HFFc6 (cell line): ENCODE results near the gene NRL. TPM values are rescaled to one million over a fixed set of nuclear protein-coding genes. Genes with fewer than 3 reads are reported as not detected.

Source experiments
- DNase-seq: peaks from one replicate; pipeline ENCODE4 v3.0.0-alpha.2; 2018
- H3K27ac Mint-ChIP-seq: 2 replicates; pipeline ENCODE4 v1.8.0; 2020; ENCODE audit warnings: mild to moderate bottlenecking, mixed read lengths
- H3K27me3 Mint-ChIP-seq: 2 replicates; pipeline ENCODE4 v1.8.0; 2021; ENCODE audit warnings: mild to moderate bottlenecking, moderate library complexity, mixed read lengths; ENCODE audit not compliant: insufficient read depth
- H3K36me3 Mint-ChIP-seq: 2 replicates; pipeline ENCODE4 v1.8.0; 2021; ENCODE audit warnings: low read depth, mixed read lengths
- H3K4me1 Mint-ChIP-seq: 2 replicates; pipeline ENCODE4 v1.8.0; 2020; ENCODE audit warnings: low read depth, mixed read lengths
- H3K4me3 Mint-ChIP-seq: 2 replicates; pipeline ENCODE4 v1.8.0; 2020; ENCODE audit warnings: mild to moderate bottlenecking, moderate library complexity, mixed read lengths
- H3K9me3 Mint-ChIP-seq: 2 replicates; pipeline ENCODE4 v1.8.0; 2020; ENCODE audit warnings: mild to moderate bottlenecking, mixed read lengths
- total RNA-seq, 6 experiments: library from RNA; stranded (reverse); fragmentation: NEBNext Ultra II Directional; extraction: Animal tissue kit (Norgen Biotek cat#: 25700); gene quantifications; 2 replicates in 1 of 6; 3 replicates in 5 of 6; pipeline ENCODE4 v1.2.3, GENCODE V29; 2021
- TF ChIP-seq, protein P1 (sequence below): fragments of 200-600 bp; sonication (generic); IDR thresholded peaks from 2 replicates; pipeline ENCODE4 v1.5.0; 2021; ENCODE audit warnings: antibody characterized with exemption, mild to moderate bottlenecking

NRL gene
- total RNA-seq, 6 experiments from 2014 or later: 0.26 to 0.85 (median 0.49) TPM

DNA sequence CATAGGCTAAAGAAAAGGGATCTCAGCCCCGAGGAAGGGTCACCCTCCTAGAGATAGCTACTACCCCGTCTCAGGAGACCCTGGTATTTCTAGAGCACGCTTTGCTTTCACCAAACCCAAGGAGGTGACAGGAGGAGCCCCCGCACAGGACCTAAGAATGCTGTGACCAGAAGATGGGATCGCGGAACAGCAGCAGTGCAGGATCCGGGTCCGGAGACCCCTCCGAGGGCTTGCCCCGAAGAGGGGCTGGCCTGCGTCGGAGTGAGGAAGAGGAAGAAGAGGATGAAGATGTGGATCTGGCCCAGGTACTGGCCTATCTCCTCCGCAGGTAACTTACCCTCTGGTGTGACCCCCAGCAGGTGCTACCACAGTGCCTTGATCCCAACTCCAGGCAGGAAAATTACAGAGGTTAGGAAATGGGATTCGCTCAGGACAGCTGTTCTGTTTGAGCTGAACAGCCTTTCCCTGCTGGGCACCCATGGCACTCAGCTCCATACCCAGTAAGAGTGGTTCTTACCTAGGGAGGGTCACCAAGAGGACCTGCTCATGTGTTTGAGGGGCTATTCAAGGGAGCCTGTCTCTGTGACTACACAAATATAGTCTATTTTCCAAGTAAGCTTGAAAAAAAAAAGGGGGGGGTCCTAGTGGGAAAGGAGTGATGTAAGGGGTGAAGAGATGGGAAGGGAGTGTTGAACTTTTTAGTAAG is 826 bp upstream of the NRL start:
- DNase-seq: no peak
- peaks cover 17% of the 10 kb centered on the region for H3K4me1 Mint-ChIP-seq
- H3K27me3 Mint-ChIP-seq: no peaks in the 10 kb centered on the region; the same call in 1 of the 2 replicates
- 0 out of 2 replicates have a peak, but pooled peaks cover 6% of the 10 kb centered on the region for H3K36me3 Mint-ChIP-seq
- H3K9me3 Mint-ChIP-seq: no peaks in the 10 kb centered on the region
- H3K4me3 Mint-ChIP-seq: peak overlapping the region; percentile 97
- peak overlapping the region; percentile 99 for H3K27ac Mint-ChIP-seq
- TF ChIP-seq, protein P1, sequence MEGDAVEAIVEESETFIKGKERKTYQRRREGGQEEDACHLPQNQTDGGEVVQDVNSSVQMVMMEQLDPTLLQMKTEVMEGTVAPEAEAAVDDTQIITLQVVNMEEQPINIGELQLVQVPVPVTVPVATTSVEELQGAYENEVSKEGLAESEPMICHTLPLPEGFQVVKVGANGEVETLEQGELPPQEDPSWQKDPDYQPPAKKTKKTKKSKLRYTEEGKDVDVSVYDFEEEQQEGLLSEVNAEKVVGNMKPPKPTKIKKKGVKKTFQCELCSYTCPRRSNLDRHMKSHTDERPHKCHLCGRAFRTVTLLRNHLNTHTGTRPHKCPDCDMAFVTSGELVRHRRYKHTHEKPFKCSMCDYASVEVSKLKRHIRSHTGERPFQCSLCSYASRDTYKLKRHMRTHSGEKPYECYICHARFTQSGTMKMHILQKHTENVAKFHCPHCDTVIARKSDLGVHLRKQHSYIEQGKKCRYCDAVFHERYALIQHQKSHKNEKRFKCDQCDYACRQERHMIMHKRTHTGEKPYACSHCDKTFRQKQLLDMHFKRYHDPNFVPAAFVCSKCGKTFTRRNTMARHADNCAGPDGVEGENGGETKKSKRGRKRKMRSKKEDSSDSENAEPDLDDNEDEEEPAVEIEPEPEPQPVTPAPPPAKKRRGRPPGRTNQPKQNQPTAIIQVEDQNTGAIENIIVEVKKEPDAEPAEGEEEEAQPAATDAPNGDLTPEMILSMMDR: no peak

DNA sequence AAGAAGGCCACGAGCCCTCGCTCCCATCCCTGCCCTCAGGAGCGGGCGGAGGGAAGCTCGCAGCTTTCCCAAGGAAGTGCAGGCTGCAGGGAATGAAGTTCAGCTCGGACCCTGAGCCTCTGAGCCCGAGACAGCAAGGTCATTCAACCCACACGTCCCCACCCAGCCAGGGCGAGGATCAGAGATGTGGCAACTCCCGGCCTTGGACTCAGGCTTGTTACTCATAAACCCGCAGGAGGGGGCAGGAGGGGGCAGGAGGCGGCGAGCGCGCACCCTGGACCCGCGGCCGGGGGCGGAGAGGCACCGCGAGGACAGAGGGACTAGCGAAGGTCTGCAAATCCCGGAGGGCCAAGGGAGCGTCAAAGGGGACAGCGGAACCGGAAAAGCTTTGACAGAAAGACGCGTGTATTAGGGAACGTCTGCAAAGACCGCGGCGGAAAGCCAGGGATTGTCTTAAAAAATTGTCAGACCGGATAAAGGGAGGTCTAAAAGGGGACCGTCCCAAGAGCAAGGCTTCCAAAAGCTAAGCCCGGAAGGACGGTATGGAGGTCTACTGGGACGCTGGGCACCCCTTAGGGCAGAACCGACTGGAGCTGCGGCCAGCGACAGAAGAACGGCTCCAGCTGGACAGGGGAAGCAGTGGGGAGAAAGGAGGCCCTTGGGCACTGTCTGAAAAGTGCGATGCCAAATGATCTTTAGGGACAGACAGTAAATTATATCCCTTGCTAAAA is 783 bp downstream of the NRL start:
- TF ChIP-seq, protein P1: no peak

DNA sequence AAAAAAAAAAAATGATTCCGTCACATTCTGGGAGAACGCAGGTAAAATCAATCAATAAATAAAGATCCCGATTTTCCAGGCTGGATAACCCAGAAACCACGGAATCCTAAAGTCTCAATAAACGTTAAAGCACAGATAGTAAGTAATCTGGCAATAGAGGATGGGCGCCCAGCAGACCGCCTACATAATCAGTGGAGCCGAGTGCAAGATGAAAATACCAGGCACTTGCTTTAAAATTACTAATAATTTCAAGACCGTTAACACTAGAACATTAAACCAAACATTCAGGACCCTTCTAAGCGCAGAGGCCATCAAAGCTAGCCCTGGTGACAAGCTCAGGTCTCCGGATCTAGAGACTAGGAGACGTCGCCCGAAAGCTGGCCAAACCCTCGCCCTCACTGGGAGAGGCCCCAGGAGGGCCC is 1.4 kb downstream of the NRL start:
- no peak for DNase-seq
- Mint-ChIP-seq H3K4me1 (peaks cover 25% of the 10 kb centered on the region), H3K36me3 (0 out of 2 replicates have a peak, but pooled peaks cover 6% of the 10 kb centered on the region), H3K27ac (peak overlapping the region; percentile 99), H3K27me3 (no peaks in the 10 kb centered on the region; the same call in 1 of the 2 replicates), H3K9me3 (no peaks in the 10 kb centered on the region), H3K4me3 (peak overlapping the region; percentile 97)
- TF ChIP-seq, protein P1: no peak

More for the DNA sequence above, 783 bp downstream of the NRL start:
- no peaks in the 10 kb centered on the region for H3K9me3 Mint-ChIP-seq
- 0 out of 2 replicates have a peak, but pooled peaks cover 6% of the 10 kb centered on the region for H3K36me3 Mint-ChIP-seq
- peaks cover 19% of the 10 kb centered on the region for H3K4me1 Mint-ChIP-seq
- peak overlapping the region; percentile 99 for H3K27ac Mint-ChIP-seq
- DNase-seq: peak; percentile 93
- no peaks in the 10 kb centered on the region; the same call in 1 of the 2 replicates for H3K27me3 Mint-ChIP-seq
- H3K4me3 Mint-ChIP-seq: peak overlapping the region; percentile 97

DNA sequence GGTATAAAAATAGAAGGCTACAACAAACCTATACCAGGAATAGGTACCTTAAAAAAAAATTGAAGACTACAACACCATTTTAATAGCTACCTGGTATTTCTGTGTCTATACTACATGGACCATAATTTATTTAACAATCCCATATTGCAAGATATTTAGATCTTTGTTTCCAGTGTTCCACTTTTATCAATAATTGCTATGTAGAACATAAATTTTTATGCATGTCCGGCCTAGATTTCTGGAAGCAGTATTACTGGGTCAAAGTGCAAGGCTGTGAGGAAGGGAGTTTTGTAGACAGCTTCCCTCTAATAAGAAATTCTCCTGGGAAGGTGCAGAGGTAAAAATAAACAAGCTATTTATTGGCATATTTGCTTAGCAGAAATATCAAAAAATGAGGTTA is 4.2 kb downstream of the NRL start:
- no peaks in the 10 kb centered on the region for H3K36me3 Mint-ChIP-seq
- no peak overlapping the region for H3K4me3 Mint-ChIP-seq
- no peak for DNase-seq
- H3K27me3 Mint-ChIP-seq: no peaks in the 10 kb centered on the region; the same call in 1 of the 2 replicates
- no peaks in the 10 kb centered on the region for H3K9me3 Mint-ChIP-seq
- peaks cover 38% of the 10 kb centered on the region for H3K4me1 Mint-ChIP-seq
- H3K27ac Mint-ChIP-seq: no peak overlapping the region
- TF ChIP-seq, protein P1: no peak

DNA sequence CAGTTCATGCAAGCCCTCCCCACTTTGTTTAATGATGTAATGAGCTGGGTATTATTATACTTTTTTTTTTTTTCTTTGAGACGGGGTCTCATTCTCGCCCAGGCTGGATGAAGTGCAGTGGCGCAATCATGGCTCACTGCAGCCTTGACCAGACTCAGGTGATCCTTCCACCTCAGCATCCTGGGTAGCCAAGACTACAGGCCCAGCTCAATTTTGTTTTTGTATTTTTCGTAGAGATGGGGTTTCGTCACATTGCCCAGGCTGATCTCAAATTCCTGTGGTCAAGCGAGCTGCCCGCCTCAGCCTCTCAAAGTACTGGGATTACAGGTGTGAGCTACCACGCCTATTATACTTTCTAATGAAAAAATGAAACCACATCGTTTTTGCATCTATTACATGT is 4.7 kb downstream of the NRL start:
- DNase-seq: no peak
- TF ChIP-seq, protein P1: no peak
- peaks cover 33% of the 10 kb centered on the region for H3K4me1 Mint-ChIP-seq
- no peak overlapping the region for H3K27ac Mint-ChIP-seq
- no peaks in the 10 kb centered on the region; the same call in 1 of the 2 replicates for H3K27me3 Mint-ChIP-seq
- peaks cover 2% of the 10 kb centered on the region for H3K36me3 Mint-ChIP-seq
- no peaks in the 10 kb centered on the region for H3K9me3 Mint-ChIP-seq
- H3K4me3 Mint-ChIP-seq: no peak overlapping the region
